ENCODE measurements around the gene P3H3.
A peak's percentile ranks its signal among the peaks of the same experiment; 100 is the strongest.
"Not testable (repeated sequence)": the region's sequence is repeated elsewhere in the genome, so short reads cannot be mapped to it uniquely, and the experiment has no call there.

The P3H3 gene

DNA sequence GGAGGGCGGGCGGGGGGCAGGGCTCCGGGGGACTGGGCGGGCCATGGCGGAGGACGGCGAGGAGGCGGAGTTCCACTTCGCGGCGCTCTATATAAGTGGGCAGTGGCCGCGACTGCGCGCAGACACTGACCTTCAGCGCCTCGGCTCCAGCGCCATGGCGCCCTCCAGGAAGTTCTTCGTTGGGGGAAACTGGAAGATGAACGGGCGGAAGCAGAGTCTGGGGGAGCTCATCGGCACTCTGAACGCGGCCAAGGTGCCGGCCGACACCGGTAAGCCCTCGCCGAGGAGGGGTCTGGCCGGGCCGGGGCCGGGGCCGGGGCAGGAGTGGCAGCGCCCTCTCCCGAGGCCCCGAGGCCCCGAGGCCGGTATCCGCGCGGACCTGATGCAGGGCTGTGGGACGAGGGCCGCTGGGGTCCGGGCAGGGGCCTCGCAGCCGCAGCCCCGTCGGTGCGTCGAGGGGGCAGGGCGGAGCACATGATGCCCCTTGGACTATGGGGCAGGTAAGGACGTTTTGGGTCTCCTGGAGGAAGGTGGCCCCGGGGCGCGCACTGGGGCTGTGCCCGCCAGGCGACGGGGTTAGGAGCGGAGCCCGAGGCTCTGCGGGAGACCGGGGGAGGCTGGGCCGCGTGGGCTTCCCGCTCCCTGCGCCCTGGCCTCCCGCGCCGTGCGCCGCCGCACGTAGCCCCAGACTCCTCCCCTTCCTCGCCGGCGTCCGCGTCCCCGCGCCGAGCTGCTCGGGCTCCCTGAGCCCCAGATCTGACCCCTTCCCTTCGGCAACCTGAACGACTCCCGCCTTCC is 39.4 kb downstream of the P3H3 start, which contains the start of gene TPI1:
Gene TPI1 (plus strand): TSS at position 119 of the 798 bp plus-strand sequence. CDS start 36 bp downstream, at position 155.
- peak; percentile 82 for DNase-seq

DNA sequence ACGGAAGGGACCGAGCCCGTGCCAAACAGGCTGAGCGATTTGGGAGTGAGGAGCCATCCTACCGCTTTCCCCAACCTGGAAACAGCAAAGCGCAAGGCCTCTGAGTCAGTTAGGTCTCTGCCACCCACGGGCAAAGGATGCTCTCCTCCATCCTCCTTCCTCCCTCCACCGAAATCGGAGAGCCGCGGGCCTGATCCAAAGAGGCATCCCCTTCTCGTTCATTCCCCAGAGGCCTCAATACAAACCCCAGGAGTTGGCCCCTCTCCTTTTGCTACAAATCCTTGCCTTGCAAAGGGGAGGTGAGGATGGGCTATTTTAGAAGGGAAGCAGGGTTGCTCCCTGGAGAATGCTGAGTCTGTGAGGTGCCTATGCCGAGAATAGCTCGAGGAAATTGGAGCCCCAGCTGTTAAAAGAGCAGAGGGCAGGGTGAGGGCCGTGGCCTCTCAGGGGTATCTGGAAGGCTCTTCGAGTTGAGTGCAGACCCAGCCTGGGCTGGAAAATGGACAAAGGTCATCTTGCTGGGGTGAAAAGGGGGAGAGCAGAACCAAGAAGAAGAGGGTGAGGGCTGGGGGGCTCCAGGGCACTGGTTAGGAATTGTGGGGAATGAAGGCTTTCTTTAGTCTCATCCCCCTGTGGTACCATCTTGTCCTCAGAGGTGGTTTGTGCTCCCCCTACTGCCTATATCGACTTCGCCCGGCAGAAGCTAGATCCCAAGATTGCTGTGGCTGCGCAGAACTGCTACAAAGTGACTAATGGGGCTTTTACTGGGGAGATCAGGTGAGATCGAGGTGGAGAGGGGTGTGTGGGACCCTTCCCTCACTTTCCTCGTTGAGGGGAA is 40.2 kb downstream of the P3H3 start:
- DNase-seq = peak; percentile 44

DNA sequence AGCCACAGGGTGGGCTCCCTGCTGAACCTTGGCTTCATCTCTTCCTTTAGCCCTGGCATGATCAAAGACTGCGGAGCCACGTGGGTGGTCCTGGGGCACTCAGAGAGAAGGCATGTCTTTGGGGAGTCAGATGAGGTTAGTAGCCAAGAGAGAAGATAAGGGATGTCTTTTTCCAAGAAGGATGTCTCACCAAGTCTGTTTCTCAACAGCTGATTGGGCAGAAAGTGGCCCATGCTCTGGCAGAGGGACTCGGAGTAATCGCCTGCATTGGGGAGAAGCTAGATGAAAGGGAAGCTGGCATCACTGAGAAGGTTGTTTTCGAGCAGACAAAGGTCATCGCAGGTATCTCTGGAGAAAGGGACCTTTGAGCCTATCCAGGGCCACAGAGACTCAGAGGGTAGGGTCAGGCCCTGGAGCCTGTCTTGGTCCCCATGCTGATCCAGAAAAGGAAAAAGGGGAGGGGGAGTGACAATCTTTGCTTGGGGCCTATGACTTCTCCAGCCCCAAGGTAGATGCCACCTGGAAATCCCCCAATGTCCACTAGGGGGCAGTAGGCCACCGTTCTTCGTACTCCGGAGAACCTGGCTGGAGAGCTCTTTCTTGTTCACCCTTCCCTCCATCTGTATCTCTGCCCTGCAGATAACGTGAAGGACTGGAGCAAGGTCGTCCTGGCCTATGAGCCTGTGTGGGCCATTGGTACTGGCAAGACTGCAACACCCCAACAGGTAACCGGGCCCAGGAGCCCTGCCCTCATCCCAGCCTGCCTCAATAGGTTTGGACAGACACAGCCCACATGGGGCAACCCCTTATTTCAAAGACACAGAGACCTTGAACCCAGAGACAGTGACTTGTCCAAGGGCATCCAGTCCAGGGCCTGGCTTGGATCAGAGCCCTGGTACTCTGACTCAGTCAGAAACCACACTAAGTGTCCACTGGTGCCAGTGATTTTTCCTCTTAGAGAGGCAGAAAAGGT is 41.1 kb downstream of the P3H3 start:
- DNase-seq = peak; percentile 78

DNA sequence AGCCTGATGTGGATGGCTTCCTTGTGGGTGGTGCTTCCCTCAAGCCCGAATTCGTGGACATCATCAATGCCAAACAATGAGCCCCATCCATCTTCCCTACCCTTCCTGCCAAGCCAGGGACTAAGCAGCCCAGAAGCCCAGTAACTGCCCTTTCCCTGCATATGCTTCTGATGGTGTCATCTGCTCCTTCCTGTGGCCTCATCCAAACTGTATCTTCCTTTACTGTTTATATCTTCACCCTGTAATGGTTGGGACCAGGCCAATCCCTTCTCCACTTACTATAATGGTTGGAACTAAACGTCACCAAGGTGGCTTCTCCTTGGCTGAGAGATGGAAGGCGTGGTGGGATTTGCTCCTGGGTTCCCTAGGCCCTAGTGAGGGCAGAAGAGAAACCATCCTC is 42.1 kb downstream of the P3H3 start:
- DNase-seq = not testable (repeated sequence)

DNA sequence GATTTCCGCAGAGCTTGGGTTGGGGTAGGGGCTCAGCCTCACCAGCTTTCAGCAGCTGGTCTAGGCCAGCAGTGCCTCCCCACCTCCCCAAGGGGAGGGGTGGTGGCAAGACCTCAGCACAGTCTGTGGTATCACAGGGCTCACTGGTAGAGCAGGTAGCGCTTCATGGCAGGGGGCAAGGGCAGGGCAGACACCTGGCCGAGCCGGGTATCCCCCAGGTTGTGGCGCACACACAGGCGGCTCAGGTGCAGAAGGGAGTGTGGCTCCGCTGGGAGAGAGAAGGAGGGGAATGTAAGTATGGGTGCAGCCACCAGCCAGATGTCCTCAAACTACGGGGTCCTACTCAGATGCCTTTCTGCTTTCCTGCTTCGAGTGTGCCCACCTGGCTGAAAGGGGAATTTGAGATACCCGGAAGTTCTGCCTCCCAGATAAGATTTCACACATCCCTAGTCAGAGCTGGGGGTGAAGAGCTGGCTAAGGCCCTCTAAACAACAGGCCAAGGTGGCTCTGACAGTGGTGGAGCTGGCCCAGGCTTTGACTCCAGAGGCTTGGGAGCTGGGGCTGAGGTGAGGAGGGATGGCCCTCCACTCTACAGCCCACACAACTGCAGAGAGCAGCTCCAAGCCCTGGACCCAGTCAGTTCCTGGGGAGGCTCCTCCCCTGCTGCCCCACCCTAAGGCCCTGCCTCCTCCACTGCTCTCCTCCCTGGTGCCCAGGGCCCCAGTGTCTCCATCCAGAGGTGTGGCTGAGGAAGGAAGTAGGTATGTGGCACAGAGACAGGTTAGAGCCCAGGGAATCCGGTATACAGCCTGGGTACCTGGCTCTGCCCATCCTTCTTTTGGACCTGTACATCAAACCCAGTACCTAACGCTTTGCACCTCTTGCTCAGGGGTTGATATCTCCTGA is 43.1 kb downstream of the P3H3 start:
- no peak for DNase-seq

DNA sequence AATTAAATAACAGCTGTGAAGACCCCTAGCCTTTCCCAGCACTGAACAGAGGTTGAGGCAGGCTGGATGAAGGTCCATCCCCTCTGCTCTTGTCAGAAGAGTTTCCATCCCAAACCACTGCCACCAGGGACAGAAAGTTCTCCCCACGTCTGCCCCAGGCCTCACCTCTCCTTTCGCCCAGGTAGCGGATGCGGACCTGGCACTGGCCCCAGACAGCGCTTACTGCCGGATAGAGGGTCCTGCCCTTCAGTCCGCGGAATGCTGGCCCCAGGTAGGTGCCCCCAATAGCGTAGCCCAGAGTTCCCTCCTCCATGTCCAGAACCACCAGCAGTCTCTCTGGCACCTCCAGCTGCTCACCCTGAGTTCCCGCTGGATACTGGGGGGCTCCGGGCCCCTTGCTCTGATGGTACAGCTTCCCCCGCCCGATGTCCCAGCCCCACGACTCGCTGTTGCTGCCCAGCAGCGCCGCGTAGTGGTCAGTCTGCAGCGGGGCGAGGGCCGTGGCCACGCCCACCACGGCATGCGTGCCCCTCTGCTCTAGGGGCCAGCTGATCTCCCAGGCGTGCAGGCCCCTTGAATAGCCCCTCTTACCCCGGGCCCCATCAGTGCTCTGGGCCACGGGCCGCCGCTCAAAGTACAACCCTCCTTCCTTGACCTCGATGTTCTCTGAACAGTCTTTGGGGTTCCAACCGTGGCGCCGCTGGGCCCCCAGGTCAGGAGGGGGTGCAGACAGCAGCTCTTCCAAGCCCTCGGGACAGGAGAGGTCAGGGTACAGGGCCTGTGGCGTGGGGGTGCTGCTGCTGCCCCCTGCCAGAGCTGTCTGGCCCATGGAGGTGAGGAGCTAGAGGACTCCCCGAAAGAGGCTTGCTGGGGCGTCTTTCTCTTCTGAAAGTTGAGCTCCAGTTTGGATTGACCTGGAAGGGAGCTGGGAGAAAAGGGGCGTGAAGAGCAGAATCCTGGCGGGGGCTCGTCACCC is 44.2 kb downstream of the P3H3 start:
- DNase-seq = peak; percentile 74

DNA sequence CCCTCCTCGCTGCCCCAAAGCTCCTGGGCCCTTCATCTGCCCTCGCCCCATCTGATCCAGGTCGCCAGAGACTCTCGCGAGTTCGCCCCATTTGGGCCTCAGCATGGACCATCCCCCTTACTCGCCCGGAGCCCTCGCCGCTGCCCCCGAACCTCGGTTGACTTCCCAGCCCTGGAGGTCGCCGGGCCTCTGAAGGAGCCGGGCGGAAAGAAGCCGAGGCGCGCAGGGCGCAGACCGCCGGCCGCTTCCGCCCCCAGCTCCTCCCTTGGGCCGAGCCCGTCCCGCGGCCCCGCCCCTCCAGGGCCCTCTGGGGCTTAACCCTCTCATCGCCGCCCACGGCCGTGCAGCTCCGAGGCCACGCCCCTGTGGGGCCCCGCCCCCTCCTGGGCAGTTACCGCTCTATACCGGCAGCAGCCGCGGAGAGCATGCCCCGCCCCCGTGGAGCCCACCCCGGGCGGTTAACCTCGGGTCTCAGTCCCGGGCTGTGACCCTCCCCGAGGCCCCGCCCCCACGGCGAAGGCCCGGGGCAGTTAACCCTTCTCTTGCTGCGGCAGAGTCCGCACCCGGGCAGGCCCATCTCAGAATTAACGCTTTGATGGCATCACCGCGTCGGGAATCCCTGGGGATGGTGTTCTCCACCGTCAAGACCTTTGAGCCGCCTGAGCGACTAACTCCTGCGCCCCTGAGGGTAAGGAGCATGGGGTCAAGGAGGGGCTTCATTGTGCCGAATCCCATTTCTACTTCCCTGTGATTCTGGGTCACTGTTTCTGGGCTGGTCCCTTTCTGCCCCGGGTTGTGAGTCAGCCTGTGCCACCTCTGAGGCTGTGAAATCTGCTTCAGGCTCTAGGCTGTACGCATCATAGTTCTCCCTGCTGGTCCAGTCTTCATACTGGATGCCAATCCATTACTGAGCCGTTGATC is 45.1 kb downstream of the P3H3 start, which contains the start of gene SPSB2:
Gene SPSB2 (minus strand): TSS at position 210 of the 921 bp plus-strand sequence. CDS start 402 bp downstream, outside the sequence.
- peak; percentile 98 for DNase-seq

DNA sequence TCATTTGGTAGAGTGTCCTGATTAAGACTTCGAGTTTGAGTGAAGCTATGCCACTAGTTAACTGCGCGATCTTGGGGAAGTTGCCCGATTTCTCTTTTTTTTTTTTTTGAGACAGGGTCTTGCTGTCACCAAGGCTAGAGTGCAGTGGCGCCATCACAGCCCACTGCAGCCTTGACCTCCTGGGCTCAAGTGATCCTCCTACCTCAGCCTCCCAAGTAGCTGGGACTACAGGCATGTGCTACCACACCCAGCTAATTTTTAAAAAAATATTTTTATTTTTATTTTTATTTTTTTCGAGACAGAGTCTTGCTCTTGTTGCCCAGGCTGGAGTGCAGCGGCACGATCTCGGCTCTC is 45.8 kb downstream of the P3H3 start:
- not testable (repeated sequence) for DNase-seq

DNA sequence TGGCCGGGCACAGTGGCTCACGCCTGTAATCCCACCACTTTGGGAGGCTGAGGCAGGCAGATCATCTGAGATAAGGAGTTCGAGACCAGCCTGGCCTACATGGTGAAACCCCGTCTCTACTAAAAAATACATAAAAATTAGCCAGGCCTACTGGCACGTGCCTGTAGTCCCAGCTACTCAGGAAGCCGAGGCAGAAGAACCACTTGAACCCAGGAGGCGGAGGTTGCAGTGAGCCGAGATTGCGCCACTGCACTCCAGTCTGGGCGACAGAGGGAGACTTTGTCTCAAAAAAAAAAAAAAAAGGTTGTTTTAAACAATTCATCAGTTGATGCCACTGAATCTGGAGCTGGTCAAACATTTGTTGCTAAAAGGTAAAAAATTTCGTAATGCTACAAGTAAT is 51.6 kb downstream of the P3H3 start:
- not testable (repeated sequence) for DNase-seq

DNA sequence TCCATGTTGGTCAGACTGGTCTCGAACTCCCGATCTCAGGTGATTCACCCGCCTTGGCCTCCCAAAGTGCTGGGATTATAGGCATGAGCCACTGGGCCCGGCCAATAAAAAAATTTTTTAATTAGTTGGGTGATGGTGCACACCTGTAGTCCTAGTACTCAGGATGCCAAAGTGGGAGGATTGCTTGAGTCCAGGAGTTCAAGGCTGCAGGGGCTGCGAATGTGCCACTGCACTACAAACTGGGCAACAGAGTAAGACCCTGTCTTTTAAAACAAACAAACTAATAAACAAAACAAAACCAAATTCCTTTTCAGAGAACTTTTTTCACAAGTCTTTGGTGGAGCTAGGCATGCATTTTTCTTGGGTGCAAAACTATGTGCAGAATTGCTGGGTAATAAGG is 55.0 kb downstream of the P3H3 start:
- DNase-seq = no peak

DNA sequence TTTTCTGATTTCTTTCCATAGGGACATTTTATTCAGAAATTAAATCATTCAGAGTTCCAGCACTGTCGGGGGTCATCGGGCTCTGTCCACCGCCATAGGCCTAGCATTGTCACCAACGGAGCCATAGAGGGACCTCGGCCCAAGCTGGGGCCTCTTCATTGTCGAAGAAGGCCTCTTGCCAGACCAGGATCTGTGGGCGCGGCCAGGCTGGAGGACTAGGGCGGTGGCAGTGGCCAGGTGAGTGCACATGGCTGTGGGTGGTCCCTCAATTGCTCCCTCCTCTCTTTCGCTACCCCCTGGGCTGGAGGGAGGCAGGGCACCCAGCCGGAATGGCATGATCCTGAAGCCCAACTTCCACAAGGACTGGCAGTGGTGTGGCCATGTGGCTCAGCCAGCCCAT is 55.5 kb downstream of the P3H3 start:
- DNase-seq = no peak

DNA sequence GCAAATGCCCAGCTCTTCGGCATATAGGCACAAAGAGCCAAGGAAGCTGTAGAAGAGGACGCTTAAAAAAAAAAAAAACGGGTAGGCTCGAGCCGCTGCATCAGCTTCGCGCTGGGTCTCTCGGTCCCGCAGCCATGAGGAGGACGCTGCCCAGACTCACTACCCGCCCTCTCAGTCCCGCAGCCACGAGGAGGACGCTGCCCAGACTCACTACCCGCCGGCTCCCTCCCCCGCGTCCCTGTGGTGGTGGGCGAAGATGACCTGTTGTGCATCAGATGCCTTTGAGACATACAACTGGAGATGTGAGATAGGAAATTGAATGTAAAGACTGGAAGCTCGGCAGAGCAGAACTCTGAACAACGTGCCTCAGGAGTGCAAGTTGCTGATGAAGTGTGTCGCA is 56.3 kb downstream of the P3H3 start:
- DNase-seq = no peak

DNA sequence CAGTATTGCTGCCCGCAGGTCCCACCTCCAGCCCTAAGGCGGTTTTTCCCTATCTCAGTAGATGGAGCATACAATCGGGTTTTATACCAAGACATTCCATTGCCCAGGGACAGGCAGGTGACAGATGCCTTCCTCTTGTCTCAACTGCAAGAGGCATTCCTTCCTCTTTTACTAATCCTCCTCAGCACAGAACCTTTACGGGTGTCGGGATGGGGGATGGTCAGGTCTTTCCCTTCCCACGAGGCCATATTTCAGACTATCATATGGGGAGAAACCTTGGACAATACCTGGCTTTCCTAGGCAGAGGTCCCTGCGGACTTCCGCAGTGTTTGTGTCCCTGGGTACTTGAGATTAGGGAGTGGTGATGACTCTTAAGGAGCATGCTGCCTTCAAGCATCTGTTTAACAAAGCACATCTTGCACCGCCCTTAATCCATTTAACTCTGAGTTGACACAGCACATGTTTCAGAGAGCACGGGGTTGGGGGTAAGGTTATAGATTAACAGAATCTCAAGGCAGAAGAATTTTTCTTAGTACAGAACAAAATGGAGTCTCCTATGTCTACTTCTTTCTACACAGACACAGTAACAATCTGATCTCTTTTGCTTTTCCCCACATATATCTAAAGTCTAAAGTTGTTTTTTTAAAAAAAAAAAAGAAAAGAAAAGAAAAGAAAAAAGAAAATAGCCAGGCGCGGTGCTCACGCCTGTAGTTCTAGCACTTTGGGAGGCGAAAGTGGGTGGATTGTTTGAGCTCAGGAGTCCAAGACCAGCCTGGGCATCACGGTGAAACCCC is 58.2 kb downstream of the P3H3 start:
- not testable (repeated sequence) for DNase-seq

DNA sequence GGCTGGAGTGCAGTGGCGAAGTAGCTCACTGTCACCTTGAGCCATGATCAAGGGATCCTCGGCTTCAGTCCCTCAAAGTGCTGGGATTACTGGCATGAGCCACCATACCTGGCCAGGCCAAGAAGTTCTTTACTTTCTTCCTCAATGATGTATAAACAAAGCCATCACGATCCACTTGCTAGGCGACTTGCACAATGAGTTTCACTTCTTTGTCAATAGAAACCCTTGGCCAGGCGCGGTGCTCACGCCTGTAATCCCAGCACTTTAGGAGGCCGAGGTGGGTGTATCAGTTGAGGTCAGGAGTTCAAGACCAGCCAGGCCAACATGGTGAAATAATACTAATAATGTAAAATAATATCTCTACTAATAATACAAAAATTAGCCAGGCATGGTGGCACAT is 59.3 kb downstream of the P3H3 start:
- DNase-seq = no peak

DNA sequence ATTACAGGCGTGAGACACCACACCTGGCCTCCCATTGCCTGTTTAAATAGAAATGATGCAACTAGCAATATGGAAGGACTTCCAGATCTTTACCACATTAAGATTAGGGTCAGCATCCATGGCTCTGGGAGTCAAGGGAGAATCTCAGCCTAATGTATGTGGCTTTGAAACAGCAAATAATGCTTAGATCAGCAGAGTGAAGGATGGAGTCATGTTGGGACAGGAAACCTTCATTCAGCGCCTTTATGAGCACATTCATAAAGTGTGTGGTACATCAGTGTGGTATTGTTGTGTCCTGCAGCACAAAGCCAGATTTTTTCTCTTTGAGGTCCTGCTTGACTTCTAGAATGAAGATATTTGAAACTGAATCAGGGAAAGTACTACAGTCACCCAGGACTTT is 60.2 kb downstream of the P3H3 start:
- DNase-seq = no peak

DNA sequence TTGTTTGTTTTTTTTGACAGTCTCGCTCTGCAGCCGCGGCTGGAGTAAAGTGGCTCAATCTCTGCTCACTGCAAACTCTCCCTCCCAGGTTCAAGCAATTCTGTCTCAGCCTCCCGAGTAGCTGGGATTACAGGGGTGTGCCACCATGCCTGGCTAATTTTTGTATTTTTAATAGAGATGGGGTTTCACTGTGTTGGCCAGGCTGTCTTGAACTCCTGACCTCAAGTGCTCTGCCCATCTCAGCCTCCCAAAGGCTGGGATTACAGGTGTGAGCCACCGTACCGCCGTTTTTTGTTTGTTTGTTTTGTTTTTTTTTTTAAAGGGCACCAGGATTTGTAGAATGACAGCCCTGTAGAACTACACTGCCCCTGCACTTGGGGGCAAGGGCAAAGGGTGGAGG is 60.6 kb downstream of the P3H3 start:
- DNase-seq = not testable (repeated sequence)
